IMR-90 (cell line): Measurements from ENCODE around the gene CDH7. TPM values are rescaled to one million over a fixed set of nuclear protein-coding genes. Genes with fewer than 3 reads are reported as not detected.

Source experiments
- ATAC-seq: fragments of 200-7000 bp; cut with Tn5 transposase; 2 replicates; pipeline ENCODE4 v1.9.1; 2020; ENCODE audit warnings: low read depth, mild to moderate bottlenecking, moderate library complexity
- BruUV-seq: library from RNA; stranded (reverse); fragments of 400-500 nt; replicated peaks from 2 replicates; lab custom pipeline; 2021; lab: Mats Ljungman, UMichigan
- CTCF ChIA-PET: fragments of 300-600 bp; formaldehyde crosslinking; extraction: SDS; loops from one replicate; lab custom pipeline; 2021; ENCODE audit warnings: antibody characterized with exemption; lab: Yijun Ruan, JAX
- POLR2A ChIA-PET: fragments of 300-600 bp; sonication (Branson Sonifier 250); formaldehyde crosslinking; loops from one replicate; lab custom pipeline; 2022; ENCODE audit warnings: antibody characterized with exemption; ENCODE audit not compliant: unreplicated experiment; lab: Charles Lee
- DNase-seq: peaks from one replicate; pipeline ENCODE4 v3.0.0; 2013
- H2AFZ ChIP-seq: replicated peaks from 2 replicates; pipeline ENCODE3; 2013; ENCODE audit warnings: low read length, mild to moderate bottlenecking; ENCODE audit not compliant: poor library complexity
- H2AK5ac ChIP-seq: 2 replicates; pipeline ENCODE4 v1.6.1; 2013; ENCODE audit warnings: low read depth, low read length, inconsistent platforms
- H2AK9ac ChIP-seq: replicated peaks from 2 replicates; pipeline ENCODE3; 2013; ENCODE audit warnings: mild to moderate bottlenecking, low read depth, low read length, moderate library complexity; ENCODE audit not compliant: poor library complexity
- H2BK120ac ChIP-seq: 2 replicates; pipeline ENCODE4 v1.6.1; 2013; ENCODE audit warnings: low read depth, low read length, inconsistent platforms
- H2BK15ac ChIP-seq: 3 replicates; pipeline ENCODE4 v1.6.1; 2013; ENCODE audit warnings: low read depth, low read length, inconsistent platforms
- H2BK20ac ChIP-seq: 2 replicates; pipeline ENCODE4 v1.6.1; 2013; ENCODE audit warnings: low read depth, mild to moderate bottlenecking, inconsistent platforms, low read length, moderate library complexity
- H2BK5ac ChIP-seq: 2 replicates; pipeline ENCODE4 v1.6.1; 2013; ENCODE audit warnings: mild to moderate bottlenecking, low read depth, low read length, inconsistent platforms; ENCODE audit not compliant: poor library complexity, severe bottlenecking
- H3K14ac ChIP-seq: replicated peaks from 2 replicates; pipeline ENCODE4 v1.6.1; 2013; ENCODE audit warnings: low read depth, low read length, inconsistent platforms
- H3K18ac ChIP-seq: 2 replicates; pipeline ENCODE4 v1.6.1; 2013; ENCODE audit warnings: low read depth, low read length, control low read depth
- H3K23ac ChIP-seq: 2 replicates; pipeline ENCODE4 v1.6.1; 2013; ENCODE audit warnings: low read depth, low read length, inconsistent platforms
- H3K27ac ChIP-seq: 2 replicates; pipeline ENCODE4 v1.5.1; 2013; ENCODE audit warnings: mild to moderate bottlenecking, control low read depth, low read length; ENCODE audit not compliant: insufficient read depth
- H3K27me3 ChIP-seq: 2 replicates; pipeline ENCODE4 v1.6.1; 2013; ENCODE audit warnings: low read length; ENCODE audit not compliant: control insufficient read depth, insufficient read depth
- H3K36me3 ChIP-seq: 2 replicates; pipeline ENCODE4 v1.6.1; 2013; ENCODE audit warnings: low read length, mixed read lengths; ENCODE audit not compliant: control insufficient read depth, insufficient read depth
- H3K4ac ChIP-seq: 2 replicates; pipeline ENCODE4 v1.6.1; 2013; ENCODE audit warnings: low read depth, low read length, inconsistent platforms
- H3K4me1 ChIP-seq: 2 replicates; pipeline ENCODE4 v1.6.1; 2013; ENCODE audit warnings: low read length, mixed read lengths; ENCODE audit not compliant: control insufficient read depth, insufficient read depth
- H3K4me2 ChIP-seq: 2 replicates; pipeline ENCODE4 v1.6.1; 2013; ENCODE audit warnings: low read depth, mild to moderate bottlenecking, control low read depth, low read length, moderate library complexity
- H3K4me3 ChIP-seq: 2 replicates; pipeline ENCODE4 v1.5.1; 2013; ENCODE audit warnings: low read depth, mild to moderate bottlenecking, control low read depth, low read length, moderate library complexity; ENCODE audit not compliant: insufficient read depth
- H3K56ac ChIP-seq: 2 replicates; pipeline ENCODE4 v1.6.1; 2013; ENCODE audit warnings: low read length, inconsistent platforms; ENCODE audit not compliant: insufficient read depth; ENCODE audit errors: extremely low read depth
- H3K79me1 ChIP-seq, 2 experiments: 2 replicates each; pipeline ENCODE4 v1.6.1; 2013; ENCODE audit warnings: low read length in 2 of 2, inconsistent platforms in 1 of 2, low read depth in 1 of 2
- H3K9ac ChIP-seq: 2 replicates; pipeline ENCODE4 v1.6.1; 2013; ENCODE audit warnings: low read depth, low read length, control low read depth
- H3K9me1 ChIP-seq: 2 replicates; pipeline ENCODE4 v1.6.1; 2013; ENCODE audit warnings: low read length, inconsistent platforms; ENCODE audit not compliant: insufficient read depth
- H3K9me3 ChIP-seq: 2 replicates; pipeline ENCODE4 v1.6.1; 2013; ENCODE audit warnings: low read length; ENCODE audit not compliant: control insufficient read depth, insufficient read depth
- H4K20me1 ChIP-seq: 2 replicates; pipeline ENCODE4 v1.6.1; 2013; ENCODE audit warnings: low read length, inconsistent platforms; ENCODE audit not compliant: insufficient read depth
- H4K5ac ChIP-seq: 2 replicates; pipeline ENCODE4 v1.6.1; 2013; ENCODE audit warnings: mild to moderate bottlenecking, low read depth, low read length, control low read depth
- H4K8ac ChIP-seq, 2 experiments: 2 replicates each; pipeline ENCODE4 v1.6.1; 2013; ENCODE audit warnings: low read depth in 2 of 2, low read length in 2 of 2, control low read depth in 1 of 2, inconsistent platforms in 1 of 2
- H4K91ac ChIP-seq: 2 replicates; pipeline ENCODE4 v1.6.1; 2013; ENCODE audit warnings: low read depth, low read length, inconsistent platforms; ENCODE audit not compliant: insufficient read depth
- BHLHE40 ChIP-seq: fragments of 150-350 bp; IDR thresholded peaks from 2 replicates; pipeline ENCODE4 v1.6.1; 2016; ENCODE audit warnings: mild to moderate bottlenecking, low read depth, low read length
- CEBPB ChIP-seq: IDR thresholded peaks from 2 replicates; pipeline ENCODE4 v1.6.1; 2012; ENCODE audit warnings: low read depth, low read length, improper control_type of control experiment
- CHD1 ChIP-seq: IDR thresholded peaks from 2 replicates; pipeline ENCODE4 v1.6.1; 2012; ENCODE audit warnings: low read depth, low read length, improper control_type of control experiment
- MAZ ChIP-seq: IDR thresholded peaks from 2 replicates; pipeline ENCODE4 v1.6.1; 2012; ENCODE audit warnings: low read depth, mild to moderate bottlenecking, low read length, improper control_type of control experiment, moderate library complexity, borderline replicate concordance
- NFE2L2 ChIP-seq: fragments of 150-350 bp; IDR thresholded peaks from 2 replicates; pipeline ENCODE4 v1.6.1; 2016; ENCODE audit warnings: low read depth, mild to moderate bottlenecking, low read length
- POLR2A ChIP-seq: IDR thresholded peaks from 2 replicates; pipeline ENCODE4 v1.6.1; 2012; ENCODE audit warnings: mild to moderate bottlenecking, low read depth, low read length
- RAD21 ChIP-seq: IDR thresholded peaks from 2 replicates; pipeline ENCODE4 v1.6.1; 2012; ENCODE audit warnings: low read length, improper control_type of control experiment
- RFX5 ChIP-seq: IDR thresholded peaks from 2 replicates; pipeline ENCODE4 v1.8.0; 2012; ENCODE audit warnings: low read depth, mild to moderate bottlenecking, low read length, moderate library complexity
- SMC3 ChIP-seq: fragments of 150-350 bp; IDR thresholded peaks from 2 replicates; pipeline ENCODE4 v1.6.1; 2016; ENCODE audit warnings: low read depth, mild to moderate bottlenecking, antibody characterized with exemption, low read length, moderate library complexity
- USF2 ChIP-seq: fragments of 150-350 bp; IDR thresholded peaks from 2 replicates; pipeline ENCODE4 v1.6.1; 2017; ENCODE audit warnings: mild to moderate bottlenecking, antibody characterized with exemption, low read length, low read depth
- WGBS, 2 experiments: methylation state at CpG; one replicate each; pipeline versions ENCODE4 v1.1.5 to v1.1.7; 2013; ENCODE audit warnings: missing lambda C conversion rate in 2 of 2; ENCODE audit not compliant: insufficient read length in 1 of 2; ENCODE audit errors: extremely low coverage in 2 of 2; 5-methylcytosine and 5-hydroxymethylcytosine counted together
- dilution Hi-C: fragments of 300-500 bp; cut with HindIII; formaldehyde crosslinking; loops from one replicate; pipeline ENCODE4 v1.14.3; 2018; ENCODE audit warnings: low sequenced_read_pairs; ENCODE audit not compliant: unreplicated experiment
- in situ Hi-C: fragments of 300-500 bp; cut with MboI; formaldehyde crosslinking; loops from 3 replicates; pipeline ENCODE4 v1.14.3; 2019; ENCODE audit warnings: low sequenced_read_pairs, inconsistent platforms, mixed read lengths
- intact Hi-C: fragments of 100-400 bp; cut with micrococcal nuclease; formaldehyde crosslinking; loops from 2 replicates; pipeline ENCODE4 v1.10.0; 2022
- polyA plus RNA-seq, 3 experiments: library from polyadenylated mRNA; depleted of rRNA; stranded (reverse); fragments of >200 nt; gene quantifications; 2 replicates each; pipeline ENCODE4 v1.2.3, GENCODE V29; 2012; ENCODE audit warnings: low replicate concordance in 1 of 3
- total RNA-seq: library from RNA; depleted of rRNA; stranded (reverse); fragments of >200 nt; gene quantifications from 2 replicates; pipeline ENCODE4 v1.2.3, GENCODE V29; 2012
- TF ChIP-seq, protein P1 (sequence below): conservative IDR thresholded peaks from 2 replicates; pipeline ENCODE4 v1.5.1; 2012; ENCODE audit warnings: mild to moderate bottlenecking, low read depth, low read length, improper control_type of control experiment
- TF ChIP-seq, protein P2 (sequence below): fragments of 150-350 bp; IDR thresholded peaks from 2 replicates; pipeline ENCODE4 v1.6.1; 2016; ENCODE audit warnings: low read depth, mild to moderate bottlenecking, low read length, moderate library complexity, borderline replicate concordance

Gene CDH7
- total and polyA plus RNA-seq, 2 of the 4 experiments (the other 2 are of a cell fraction) = not detected

DNA sequence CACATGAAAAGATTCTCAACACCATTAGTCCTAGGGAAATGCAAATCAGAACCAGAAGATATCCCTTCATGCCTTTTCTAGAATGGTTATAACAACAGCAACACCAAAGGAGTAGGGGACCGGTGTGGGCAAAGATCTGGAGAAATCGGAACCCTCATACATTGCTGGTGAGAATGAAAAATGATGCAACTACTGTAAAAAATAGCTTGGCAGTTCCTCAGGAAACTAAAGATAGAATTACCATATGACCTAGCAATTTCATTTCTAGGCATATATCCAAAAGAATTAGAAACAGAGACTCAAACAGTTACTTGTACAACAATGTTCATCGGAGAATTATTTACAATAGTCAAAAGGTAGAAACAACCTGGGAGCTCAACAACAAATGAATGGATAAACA is 29.2 kb upstream of the CDH7 start:
- H2AK5ac ChIP-seq = no peak overlapping the region
- H4K8ac ChIP-seq = no peak overlapping the region
- H3K9me1 ChIP-seq = no peaks in the 10 kb centered on the region
- intact Hi-C loops = no loop called here
- POLR2A ChIA-PET = no interaction called here
- no peak overlapping the region for H2BK5ac ChIP-seq
- H2BK20ac ChIP-seq = no peak overlapping the region
- no peak overlapping the region for H4K5ac ChIP-seq
- no peaks in the 10 kb centered on the region for H3K36me3 ChIP-seq
- H3K4ac ChIP-seq = no peak overlapping the region
- H3K79me1 ChIP-seq = no peaks in the 10 kb centered on the region
- no peak overlapping the region for H2BK15ac ChIP-seq
- no peaks in the 10 kb centered on the region for H3K27me3 ChIP-seq
- peaks cover 2% of the 10 kb centered on the region; the same call in 1 of the 2 replicates for H3K9me3 ChIP-seq
- in situ Hi-C loops = no loop called here
- no peak overlapping the region for H2AK9ac ChIP-seq
- H3K14ac ChIP-seq = no peak overlapping the region
- no peak for ATAC-seq
- H3K4me1 ChIP-seq = no peaks in the 10 kb centered on the region
- H3K23ac ChIP-seq = no peak overlapping the region
- no peak overlapping the region for H2AFZ ChIP-seq
- CTCF ChIA-PET = no interaction called here
- H3K27ac ChIP-seq = no peak overlapping the region
- H4K91ac ChIP-seq = no peak overlapping the region
- H3K18ac ChIP-seq = no peak overlapping the region
- no peak for DNase-seq
- no peaks in the 10 kb centered on the region for H4K20me1 ChIP-seq
- no peak overlapping the region for H3K56ac ChIP-seq
- H2BK120ac ChIP-seq = no peak overlapping the region
- H3K4me3 ChIP-seq = no peak overlapping the region
- WGBS, 2 experiments = no CpG with 5 or more reads among the region's 3 CpGs
- TF ChIP-seq RAD21 = no peak
- TF ChIP-seq, protein P1, sequence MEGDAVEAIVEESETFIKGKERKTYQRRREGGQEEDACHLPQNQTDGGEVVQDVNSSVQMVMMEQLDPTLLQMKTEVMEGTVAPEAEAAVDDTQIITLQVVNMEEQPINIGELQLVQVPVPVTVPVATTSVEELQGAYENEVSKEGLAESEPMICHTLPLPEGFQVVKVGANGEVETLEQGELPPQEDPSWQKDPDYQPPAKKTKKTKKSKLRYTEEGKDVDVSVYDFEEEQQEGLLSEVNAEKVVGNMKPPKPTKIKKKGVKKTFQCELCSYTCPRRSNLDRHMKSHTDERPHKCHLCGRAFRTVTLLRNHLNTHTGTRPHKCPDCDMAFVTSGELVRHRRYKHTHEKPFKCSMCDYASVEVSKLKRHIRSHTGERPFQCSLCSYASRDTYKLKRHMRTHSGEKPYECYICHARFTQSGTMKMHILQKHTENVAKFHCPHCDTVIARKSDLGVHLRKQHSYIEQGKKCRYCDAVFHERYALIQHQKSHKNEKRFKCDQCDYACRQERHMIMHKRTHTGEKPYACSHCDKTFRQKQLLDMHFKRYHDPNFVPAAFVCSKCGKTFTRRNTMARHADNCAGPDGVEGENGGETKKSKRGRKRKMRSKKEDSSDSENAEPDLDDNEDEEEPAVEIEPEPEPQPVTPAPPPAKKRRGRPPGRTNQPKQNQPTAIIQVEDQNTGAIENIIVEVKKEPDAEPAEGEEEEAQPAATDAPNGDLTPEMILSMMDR = no peak
- TF ChIP-seq NFE2L2 = no peak
- no peak for TF ChIP-seq CHD1
- no peak for TF ChIP-seq MAZ
- no peak for TF ChIP-seq SMC3
- no peak for TF ChIP-seq RFX5
- no peak for TF ChIP-seq POLR2A
- TF ChIP-seq BHLHE40 = no peak
- no peak for TF ChIP-seq USF2
- TF ChIP-seq CEBPB = no peak
- TF ChIP-seq, protein P2, sequence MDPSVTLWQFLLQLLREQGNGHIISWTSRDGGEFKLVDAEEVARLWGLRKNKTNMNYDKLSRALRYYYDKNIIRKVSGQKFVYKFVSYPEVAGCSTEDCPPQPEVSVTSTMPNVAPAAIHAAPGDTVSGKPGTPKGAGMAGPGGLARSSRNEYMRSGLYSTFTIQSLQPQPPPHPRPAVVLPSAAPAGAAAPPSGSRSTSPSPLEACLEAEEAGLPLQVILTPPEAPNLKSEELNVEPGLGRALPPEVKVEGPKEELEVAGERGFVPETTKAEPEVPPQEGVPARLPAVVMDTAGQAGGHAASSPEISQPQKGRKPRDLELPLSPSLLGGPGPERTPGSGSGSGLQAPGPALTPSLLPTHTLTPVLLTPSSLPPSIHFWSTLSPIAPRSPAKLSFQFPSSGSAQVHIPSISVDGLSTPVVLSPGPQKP = no peak
- H3K4me2 ChIP-seq = no peak overlapping the region
- no peak overlapping the region for H3K9ac ChIP-seq
- dilution Hi-C loops = no loop called here
- no TSS peak for BruUV-seq
